Liver (tissue), 9 donors: ENCODE data around the gene TAS2R9. TPM values are rescaled to one million over a fixed set of nuclear protein-coding genes. Genes with fewer than 3 reads are reported as not detected.

ENCODE experiments used
- DNase-seq: peaks from one replicate; pipeline ENCODE4 v3.0.0-alpha.2; 2017; ENCODE audit warnings: low spot score
- H3K27ac ChIP-seq, 2 donors: one replicate each; pipeline ENCODE4 v1.7.0; 2013; ENCODE audit warnings: inconsistent platforms in 2 of 2, low read length in 2 of 2, control low read depth in 1 of 2, low read depth in 1 of 2, mild to moderate bottlenecking in 1 of 2
- H3K27me3 ChIP-seq, 4 donors: one replicate each; pipeline versions ENCODE4 v1.6.1 to v1.7.0; 2013; ENCODE audit warnings: low read length in 3 of 4, inconsistent platforms in 1 of 4, mild to moderate bottlenecking in 1 of 4, moderate library complexity in 1 of 4; ENCODE audit not compliant: control insufficient read depth in 4 of 4, insufficient read depth in 4 of 4
- H3K36me3 ChIP-seq, 4 donors: one replicate each; pipeline versions ENCODE4 v1.6.1 to v1.7.0; 2013; ENCODE audit warnings: low read length in 3 of 4, mild to moderate bottlenecking in 3 of 4, low read depth in 1 of 4, moderate library complexity in 1 of 4; ENCODE audit not compliant: control insufficient read depth in 4 of 4, insufficient read depth in 3 of 4
- H3K4me1 ChIP-seq, 4 donors: one replicate each; pipeline versions ENCODE4 v1.6.1 to v1.7.0; 2013; ENCODE audit warnings: low read length in 3 of 4, mild to moderate bottlenecking in 3 of 4, moderate library complexity in 1 of 4; ENCODE audit not compliant: control insufficient read depth in 4 of 4, insufficient read depth in 4 of 4
- H3K4me3 ChIP-seq, 3 donors: one replicate each; pipeline versions ENCODE4 v1.6.1 to v1.7.0; 2013; ENCODE audit warnings: low read length in 3 of 3, control low read depth in 1 of 3, low read depth in 1 of 3, mild to moderate bottlenecking in 1 of 3
- H3K9ac ChIP-seq, 2 donors: one replicate each; pipeline ENCODE4 v1.7.0; 2013; ENCODE audit warnings: low read length in 2 of 2, mild to moderate bottlenecking in 2 of 2, moderate library complexity in 2 of 2, control low read depth in 1 of 2, low read depth in 1 of 2
- H3K9me3 ChIP-seq, 4 donors: one replicate each; pipeline versions ENCODE4 v1.6.1 to v1.7.0; 2013; ENCODE audit warnings: low read length in 3 of 4; ENCODE audit not compliant: control insufficient read depth in 4 of 4
- ATF3 ChIP-seq: IDR thresholded peaks from 2 replicates; pipeline ENCODE4 v1.6.1; 2016; ENCODE audit warnings: antibody characterized with exemption
- CTCF ChIP-seq: fragments of 150-350 bp; IDR thresholded peaks from 2 replicates; pipeline ENCODE4 v1.5.1; 2017; ENCODE audit warnings: improper control_type of control experiment, low read depth, low read length; ENCODE audit not compliant: missing input control
- EGR1 ChIP-seq, 2 donors: IDR thresholded peaks; 2 replicates each; pipeline ENCODE4 v1.6.1; 2016 to 2018; ENCODE audit warnings: antibody characterized with exemption in 2 of 2, low read depth in 2 of 2
- FOXA1 ChIP-seq: IDR thresholded peaks from 2 replicates; pipeline ENCODE4 v1.6.1; 2016; ENCODE audit warnings: antibody characterized with exemption
- FOXA2 ChIP-seq: IDR thresholded peaks from 2 replicates; pipeline ENCODE4 v1.6.1; 2016; ENCODE audit warnings: antibody characterized with exemption
- GABPA ChIP-seq, 2 donors: IDR thresholded peaks in 1 of 2; conservative IDR thresholded peaks in 1 of 2; 2 replicates each; pipeline ENCODE4 v1.6.1; 2016; ENCODE audit warnings: antibody characterized with exemption in 2 of 2, mild to moderate bottlenecking in 1 of 2, moderate library complexity in 1 of 2
- HNF4A ChIP-seq, 2 donors: conservative IDR thresholded peaks; 2 replicates each; pipeline ENCODE4 v1.6.1; 2016; ENCODE audit warnings: antibody characterized with exemption in 2 of 2, mild to moderate bottlenecking in 2 of 2
- HNF4G ChIP-seq: IDR thresholded peaks from 2 replicates; pipeline ENCODE4 v1.6.1; 2016; ENCODE audit warnings: antibody characterized with exemption
- JUND ChIP-seq, 2 donors: IDR thresholded peaks; 2 replicates each; pipeline ENCODE4 v1.6.1; 2016; ENCODE audit warnings: antibody characterized with exemption in 2 of 2
- MAX ChIP-seq: IDR thresholded peaks from 2 replicates; pipeline ENCODE4 v1.6.1; 2016; ENCODE audit warnings: antibody characterized with exemption
- NR2F2 ChIP-seq: IDR thresholded peaks from 2 replicates; pipeline ENCODE4 v1.6.1; 2016; ENCODE audit warnings: antibody characterized with exemption
- RAD21 ChIP-seq, 2 donors: IDR thresholded peaks; 2 replicates each; pipeline ENCODE4 v1.6.1; 2016; ENCODE audit warnings: antibody characterized with exemption in 2 of 2, mild to moderate bottlenecking in 2 of 2
- REST ChIP-seq: IDR thresholded peaks from 2 replicates; pipeline ENCODE4 v1.6.1; 2016; ENCODE audit warnings: antibody characterized with exemption, mild to moderate bottlenecking
- RXRA ChIP-seq, 2 donors: IDR thresholded peaks; 2 replicates each; pipeline ENCODE4 v1.6.1; 2017 to 2018; ENCODE audit warnings: antibody characterized with exemption in 2 of 2, mild to moderate bottlenecking in 1 of 2
- SP1 ChIP-seq: IDR thresholded peaks from 2 replicates; pipeline ENCODE4 v1.6.1; 2018; ENCODE audit warnings: antibody characterized with exemption, mild to moderate bottlenecking
- TAF1 ChIP-seq: conservative IDR thresholded peaks from 2 replicates; pipeline ENCODE4 v1.6.1; 2016; ENCODE audit warnings: antibody characterized with exemption, mild to moderate bottlenecking
- YY1 ChIP-seq: IDR thresholded peaks from 2 replicates; pipeline ENCODE4 v1.6.1; 2016; ENCODE audit warnings: antibody characterized with exemption, mild to moderate bottlenecking
- ZBTB33 ChIP-seq: IDR thresholded peaks from 2 replicates; pipeline ENCODE4 v1.6.1; 2016; ENCODE audit warnings: antibody characterized with exemption
- WGBS: extraction: QIAGEN DNeasy Blood & Tissue Kit; methylation state at CpG from one replicate; pipeline ENCODE4 v1.1.7; 2013; 5-methylcytosine and 5-hydroxymethylcytosine counted together
- polyA plus RNA-seq, 2 donors: library from polyadenylated mRNA; stranded (reverse) in 1 of 2; unstranded in 1 of 2; fragments of 200-250 nt in 1 of 2; fragments of >200 nt in 1 of 2; fragmentation: Nextera tagmentation in 1 of 2; extraction: Ambion mirVana in 1 of 2; gene quantifications; one replicate each; pipeline versions ENCODE4 v1.2.1 to v1.2.3, GENCODE V29; 2013 to 2015
- total RNA-seq, 2 donors: library from RNA; depleted of rRNA; stranded (reverse); fragments of >200 nt; gene quantifications; one replicate each; pipeline ENCODE4 v1.2.3, GENCODE V29; 2014
- donor health status: healthy.
- donor health status: healthy.
- donor health status: healthy.
- donor health status: healthy.
- donor health status: healthy.

The TAS2R9 gene
- total and polyA plus RNA-seq, 4 donors: 0.33 TPM; not detected in 3

- TF ChIP-seq ZBTB33 (no peak), NR2F2 (no peak), TAF1 (no peak), HNF4G (no peak), YY1 (no peak), ATF3 (no peak), EGR1 (IDR thresholded peaks at IDR 0.05; ENCODE audit: low read depth in 2 of 2) (no peak)
These were observed 28.5 kb upstream of the TAS2R9 start (continued) for GRCh38 chr12:10838461-10838860.

GRCh38 chr12:10829994-10830393 is 20.0 kb upstream of the TAS2R9 start:
- Histone ChIP-seq H3K9me3 (no peaks in the 10 kb centered on the region), H3K4me3 (no peak overlapping the region), H3K9ac (no peak overlapping the region), H3K4me1 (no peaks in the 10 kb centered on the region), H3K27ac (no peak overlapping the region), H3K36me3 (no peaks in the 10 kb centered on the region), H3K27me3 (no peaks in the 10 kb centered on the region)
- DNase-seq: no peak
- no peak for TF ChIP-seq YY1
- TF ChIP-seq MAX: no peak
- TF ChIP-seq FOXA1: no peak
- TF ChIP-seq NR2F2: no peak
- TF ChIP-seq SP1: no peak
- no peak for TF ChIP-seq JUND (IDR thresholded peaks at IDR 0.05)
- TF ChIP-seq CTCF: no peak
- TF ChIP-seq REST: no peak
- TF ChIP-seq RXRA (IDR thresholded peaks at IDR 0.05): no peak
- no peak for TF ChIP-seq ZBTB33
- no peak for TF ChIP-seq EGR1 (IDR thresholded peaks at IDR 0.05; ENCODE audit: low read depth in 2 of 2)
- no peak for TF ChIP-seq HNF4G
- TF ChIP-seq HNF4A (conservative IDR thresholded peaks at IDR 0.05): no peak
- no peak for TF ChIP-seq TAF1
- TF ChIP-seq RAD21 (IDR thresholded peaks at IDR 0.05): no peak
- no peak for TF ChIP-seq GABPA (IDR thresholded peaks at IDR 0.05 in 1 of 2, conservative IDR thresholded peaks at IDR 0.05 in 1 of 2)
- TF ChIP-seq FOXA2: no peak
- no peak for TF ChIP-seq ATF3
- WGBS: 94% methylated on average over 1 of the region's 1 CpG
